Stimulated activated CD8-positive, alpha-beta memory T cell treated with anti-CD3 and anti-CD28 coated beads, Interleukin-4, amount 100 ng/mL, for 24 hours (primary cell): ENCODE measurements around the gene DBNDD2.

Source experiments
- DNase-seq: peaks from one replicate; pipeline ENCODE4 v3.0.0-alpha.2; 2020; ENCODE audit warnings: low read depth

DBNDD2 gene

DNA sequence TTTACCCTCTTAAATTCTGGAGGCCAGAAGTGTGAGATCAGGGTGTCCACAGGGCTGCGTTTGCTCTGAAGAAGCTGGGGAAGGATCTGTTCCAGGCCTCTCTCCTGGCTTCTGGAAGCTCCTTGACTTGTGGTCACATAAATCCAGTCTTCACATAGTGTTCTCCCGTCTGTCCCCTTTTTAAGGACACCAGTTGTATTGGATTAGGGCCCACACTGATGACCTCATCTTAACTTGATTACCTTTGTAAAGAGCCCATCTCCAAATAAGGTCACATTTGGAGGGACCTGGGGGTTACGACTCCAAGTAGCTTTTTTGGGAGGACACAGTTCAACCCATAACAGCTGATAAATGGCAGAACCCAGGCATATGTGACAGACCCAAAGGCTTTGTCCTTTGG, 41.4 kb downstream of the DBNDD2 start:
- no peak for DNase-seq

GRCh38 chr20:45450097-45450818, 42.2 kb downstream of the DBNDD2 start:
- DNase-seq: no peak

- no peak for DNase-seq
Measured at GRCh38 chr20:45452238-45452637, 44.1 kb downstream of the DBNDD2 start.

- DNase-seq: no peak
Measured at GRCh38 chr20:45452772-45453691, 44.9 kb downstream of the DBNDD2 start.

DNA sequence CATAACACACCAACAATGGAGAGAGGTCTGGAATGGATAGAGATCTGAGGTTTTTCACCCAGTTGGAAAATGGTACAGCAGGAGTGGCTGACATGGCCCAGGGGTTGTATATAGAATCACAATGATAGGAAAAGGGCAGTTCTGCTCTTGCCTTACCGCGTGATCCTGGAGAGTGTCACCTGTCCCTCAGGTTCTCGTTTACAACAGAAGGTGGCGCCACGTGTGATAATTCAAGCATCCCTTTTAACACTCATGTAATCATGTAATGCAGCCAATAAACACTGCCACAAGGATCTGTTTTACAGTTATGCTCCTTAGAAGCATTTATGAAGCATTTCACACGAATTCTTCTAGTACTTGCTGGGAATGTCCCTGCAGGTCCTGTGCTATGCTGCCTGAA, 48.5 kb downstream of the DBNDD2 start:
- DNase-seq: no peak

GRCh38 chr20:45459606-45460005, 51.5 kb downstream of the DBNDD2 start:
- DNase-seq: no peak
